DOHH2 (cell line): ENCODE measurements around the gene TRHDE.

Experiments used
- H3F3A ChIP-seq: fragments of 200-600 bp; sonication (generic), shearing (Covaris generic); 2 replicates; pipeline ENCODE4 v1.6.0; 2016; ENCODE audit warnings: antibody characterized with exemption, mild to moderate bottlenecking; ENCODE audit not compliant: control insufficient read depth, insufficient read depth
- H3K27ac ChIP-seq: fragments of 200-600 bp; sonication (generic); 2 replicates; pipeline ENCODE4 v1.5.1; 2014; ENCODE audit warnings: low read depth, mild to moderate bottlenecking, low read length, moderate library complexity
- H3K27me3 ChIP-seq: fragments of 200-600 bp; sonication (generic); 2 replicates; pipeline ENCODE4 v1.6.1; 2014; ENCODE audit warnings: mild to moderate bottlenecking, low read length, mixed read lengths; ENCODE audit not compliant: control insufficient read depth
- H3K36me3 ChIP-seq: fragments of 200-600 bp; sonication (generic); 2 replicates; pipeline ENCODE4 v1.6.1; 2014; ENCODE audit warnings: mild to moderate bottlenecking, low read length, moderate library complexity, mixed read lengths; ENCODE audit not compliant: control insufficient read depth
- H3K4me1 ChIP-seq: fragments of 200-600 bp; sonication (generic); 2 replicates; pipeline ENCODE4 v1.6.1; 2014; ENCODE audit warnings: mild to moderate bottlenecking, low read length, mixed read lengths; ENCODE audit not compliant: control insufficient read depth
- H3K4me2 ChIP-seq: fragments of 200-600 bp; sonication (generic); 2 replicates; pipeline ENCODE4 v1.6.0; 2014; ENCODE audit warnings: mild to moderate bottlenecking, low read length, moderate library complexity
- H3K4me3 ChIP-seq: fragments of 200-600 bp; sonication (generic); 2 replicates; pipeline ENCODE4 v1.5.1; 2014; ENCODE audit warnings: mild to moderate bottlenecking, low read length, mixed read lengths
- H3K79me2 ChIP-seq: fragments of 200-600 bp; sonication (generic); 2 replicates; pipeline ENCODE4 v1.6.1; 2014; ENCODE audit warnings: mild to moderate bottlenecking, low read length, mixed read lengths; ENCODE audit not compliant: control insufficient read depth
- H3K9me2 ChIP-seq: fragments of 200-600 bp; sonication (generic); replicated peaks from 2 replicates; pipeline ENCODE4 v1.6.1; 2014; ENCODE audit warnings: mild to moderate bottlenecking, low read length, mixed read lengths; ENCODE audit not compliant: control insufficient read depth
- H3K9me3 ChIP-seq: fragments of 200-600 bp; sonication (generic); 2 replicates; pipeline ENCODE4 v1.6.1; 2014; ENCODE audit warnings: antibody characterized with exemption, low read length, mixed read lengths; ENCODE audit not compliant: control insufficient read depth, insufficient read depth
- H4K20me1 ChIP-seq: fragments of 200-600 bp; sonication (generic); 2 replicates; pipeline ENCODE4 v1.6.0; 2014; ENCODE audit warnings: low read depth, mild to moderate bottlenecking, antibody characterized with exemption, low read length, moderate library complexity; ENCODE audit not compliant: control insufficient read depth, insufficient read depth
- EZH2phosphoT487 ChIP-seq: fragments of 200-600 bp; sonication (generic); IDR thresholded peaks from 2 replicates; pipeline ENCODE4 v1.6.1; 2017; ENCODE audit warnings: borderline replicate concordance, mild to moderate bottlenecking, antibody characterized with exemption, low read length, moderate library complexity, mixed read lengths
- TF ChIP-seq, protein P1 (sequence below): fragments of 200-600 bp; sonication (generic); IDR thresholded peaks from one replicate; pipeline ENCODE4 v1.5.1; 2014; ENCODE audit warnings: antibody characterized with exemption, mild to moderate bottlenecking, low read depth, low read length; ENCODE audit not compliant: poor library complexity, severe bottlenecking

The TRHDE gene

DNA sequence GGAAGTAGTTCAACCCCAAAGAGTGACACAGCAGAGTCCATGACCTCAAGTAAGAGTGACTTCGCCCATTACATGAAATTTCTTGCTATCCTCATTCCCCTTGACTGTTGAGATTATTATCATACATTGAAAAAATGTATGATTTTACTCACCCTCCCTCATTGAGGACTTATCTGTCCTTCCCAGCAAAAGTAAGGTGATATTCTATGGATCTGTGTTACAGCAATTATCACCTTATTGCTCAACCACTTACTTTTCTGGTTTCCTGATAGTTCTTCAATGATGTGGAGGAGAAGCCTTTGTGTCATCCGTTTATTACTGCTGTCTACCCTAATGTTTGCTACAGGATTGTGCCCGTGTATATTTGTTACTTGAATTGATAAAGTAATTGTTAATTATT lies 306.2 kb downstream of the TRHDE start:
- H3F3A ChIP-seq = no peaks in the 10 kb centered on the region
- no peak overlapping the region for H3K4me2 ChIP-seq
- H3K9me2 ChIP-seq = no peaks in the 10 kb centered on the region
- H3K4me1 ChIP-seq = no peaks in the 10 kb centered on the region
- no peak for TF ChIP-seq EZH2phosphoT487
- TF ChIP-seq, protein P1, sequence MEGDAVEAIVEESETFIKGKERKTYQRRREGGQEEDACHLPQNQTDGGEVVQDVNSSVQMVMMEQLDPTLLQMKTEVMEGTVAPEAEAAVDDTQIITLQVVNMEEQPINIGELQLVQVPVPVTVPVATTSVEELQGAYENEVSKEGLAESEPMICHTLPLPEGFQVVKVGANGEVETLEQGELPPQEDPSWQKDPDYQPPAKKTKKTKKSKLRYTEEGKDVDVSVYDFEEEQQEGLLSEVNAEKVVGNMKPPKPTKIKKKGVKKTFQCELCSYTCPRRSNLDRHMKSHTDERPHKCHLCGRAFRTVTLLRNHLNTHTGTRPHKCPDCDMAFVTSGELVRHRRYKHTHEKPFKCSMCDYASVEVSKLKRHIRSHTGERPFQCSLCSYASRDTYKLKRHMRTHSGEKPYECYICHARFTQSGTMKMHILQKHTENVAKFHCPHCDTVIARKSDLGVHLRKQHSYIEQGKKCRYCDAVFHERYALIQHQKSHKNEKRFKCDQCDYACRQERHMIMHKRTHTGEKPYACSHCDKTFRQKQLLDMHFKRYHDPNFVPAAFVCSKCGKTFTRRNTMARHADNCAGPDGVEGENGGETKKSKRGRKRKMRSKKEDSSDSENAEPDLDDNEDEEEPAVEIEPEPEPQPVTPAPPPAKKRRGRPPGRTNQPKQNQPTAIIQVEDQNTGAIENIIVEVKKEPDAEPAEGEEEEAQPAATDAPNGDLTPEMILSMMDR = no peak
- H4K20me1 ChIP-seq = no peaks in the 10 kb centered on the region
- H3K79me2 ChIP-seq = no peaks in the 10 kb centered on the region
- H3K36me3 ChIP-seq = no peaks in the 10 kb centered on the region
- H3K27me3 ChIP-seq = no peaks in the 10 kb centered on the region
- H3K27ac ChIP-seq = no peak overlapping the region
- H3K4me3 ChIP-seq = no peak overlapping the region
- H3K9me3 ChIP-seq = no peaks in the 10 kb centered on the region

DNA sequence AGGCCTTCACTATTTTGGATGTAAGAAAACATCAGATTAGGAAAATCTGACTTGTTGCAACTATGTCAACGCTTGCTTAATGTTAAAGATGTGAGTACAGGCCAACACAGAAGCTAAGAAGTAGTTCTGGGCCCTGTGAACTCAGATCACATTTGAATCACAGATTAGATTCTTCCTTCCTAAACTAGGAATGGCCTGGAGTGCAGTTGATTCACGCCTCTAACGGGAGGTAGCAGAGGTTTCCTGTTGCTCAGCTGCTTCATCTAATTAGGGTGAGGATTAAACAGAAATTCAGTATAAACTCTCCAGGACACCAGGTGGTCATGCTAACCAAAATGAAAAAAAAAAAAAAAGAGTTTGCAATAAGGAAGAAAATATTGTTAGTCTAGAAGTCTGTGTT lies 314.3 kb downstream of the TRHDE start:
- Histone ChIP-seq H3K4me2 (no peak overlapping the region), H3K9me3 (no peaks in the 10 kb centered on the region), H3F3A (no peaks in the 10 kb centered on the region), H3K9me2 (no peaks in the 10 kb centered on the region), H3K27ac (no peak overlapping the region), H3K4me3 (no peak overlapping the region), H4K20me1 (no peaks in the 10 kb centered on the region), H3K79me2 (no peaks in the 10 kb centered on the region), H3K27me3 (no peaks in the 10 kb centered on the region), H3K36me3 (no peaks in the 10 kb centered on the region), H3K4me1 (no peaks in the 10 kb centered on the region)
- no peak for TF ChIP-seq EZH2phosphoT487
- TF ChIP-seq, protein P1 = no peak

DNA sequence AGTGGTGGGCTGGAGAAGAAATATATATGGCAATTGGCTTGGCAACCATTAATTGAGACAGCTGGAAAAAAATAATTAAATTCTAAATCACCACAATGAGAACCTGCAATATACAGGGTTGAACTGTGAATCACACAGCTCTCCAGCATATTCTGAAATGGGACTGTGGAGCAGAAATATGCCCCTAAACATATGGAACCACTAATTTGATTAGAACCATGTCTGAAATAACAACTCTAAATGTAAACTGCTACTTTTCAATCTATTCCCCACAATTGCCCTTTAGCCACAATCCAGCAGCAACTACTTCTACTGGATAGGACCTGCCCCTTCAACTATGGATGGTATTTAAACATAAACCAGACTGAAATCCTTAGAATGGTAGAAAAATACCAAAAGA lies 330.4 kb downstream of the TRHDE start:
- Histone ChIP-seq H3K27me3 (no peaks in the 10 kb centered on the region), H3K36me3 (no peaks in the 10 kb centered on the region), H4K20me1 (no peaks in the 10 kb centered on the region), H3F3A (no peaks in the 10 kb centered on the region), H3K4me3 (no peak overlapping the region), H3K4me2 (no peak overlapping the region), H3K9me2 (no peaks in the 10 kb centered on the region), H3K79me2 (no peaks in the 10 kb centered on the region), H3K27ac (no peak overlapping the region), H3K9me3 (peaks cover 3% of the 10 kb centered on the region; the same call in 1 of the 2 replicates), H3K4me1 (no peaks in the 10 kb centered on the region)
- no peak for TF ChIP-seq EZH2phosphoT487
- TF ChIP-seq, protein P1 = no peak

GRCh38 chr12:72605975-72606374 lies 333.8 kb downstream of the TRHDE start:
- Histone ChIP-seq H3K27me3 (no peaks in the 10 kb centered on the region), H3K36me3 (no peaks in the 10 kb centered on the region), H3K4me3 (no peak overlapping the region), H3K4me2 (no peak overlapping the region), H4K20me1 (no peaks in the 10 kb centered on the region), H3K9me3 (no peaks in the 10 kb centered on the region), H3K79me2 (no peaks in the 10 kb centered on the region), H3F3A (no peaks in the 10 kb centered on the region), H3K9me2 (no peaks in the 10 kb centered on the region), H3K27ac (no peak overlapping the region), H3K4me1 (no peaks in the 10 kb centered on the region)
- TF ChIP-seq, protein P1 = no peak
- TF ChIP-seq EZH2phosphoT487 = no peak
